GM18526 (cell line): ENCODE measurements around the gene ACSBG1.

Experiments
- POLR2A ChIP-seq: IDR thresholded peaks from 3 replicates; pipeline ENCODE4 v1.6.1; 2011; ENCODE audit not compliant: insufficient read length; ENCODE audit errors: extremely low read depth

ACSBG1 gene

DNA sequence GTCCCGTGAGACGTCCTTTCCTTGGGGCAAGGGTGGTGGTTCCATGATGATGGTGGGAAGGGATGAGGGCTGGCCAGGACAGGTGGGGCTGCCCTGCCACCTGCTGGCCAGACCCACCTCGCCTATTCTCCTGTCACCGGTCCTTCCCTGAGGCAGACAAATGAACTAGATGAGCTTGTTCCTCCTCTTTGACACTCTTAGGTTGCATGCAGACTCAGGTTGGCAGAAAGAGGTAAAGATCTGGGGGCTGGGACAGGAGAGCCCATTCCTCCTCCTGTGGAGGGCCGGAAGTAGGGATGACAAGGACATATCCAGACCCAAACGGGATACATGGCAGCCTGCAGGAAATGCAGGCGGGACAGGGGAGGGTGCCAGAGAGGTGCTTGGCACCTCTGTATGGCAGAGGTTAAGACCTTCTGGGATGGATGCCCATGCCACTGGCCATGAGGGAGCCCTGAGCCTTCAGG is 38.6 kb downstream of the ACSBG1 start:
- TF ChIP-seq POLR2A, result no peak

GRCh38 chr15:78194568-78194925 is 39.8 kb downstream of the ACSBG1 start:
- TF ChIP-seq POLR2A, result no peak

- TF ChIP-seq POLR2A, result no peak
Measured at GRCh38 chr15:78193731-78194567, 40.4 kb downstream of the ACSBG1 start.

DNA sequence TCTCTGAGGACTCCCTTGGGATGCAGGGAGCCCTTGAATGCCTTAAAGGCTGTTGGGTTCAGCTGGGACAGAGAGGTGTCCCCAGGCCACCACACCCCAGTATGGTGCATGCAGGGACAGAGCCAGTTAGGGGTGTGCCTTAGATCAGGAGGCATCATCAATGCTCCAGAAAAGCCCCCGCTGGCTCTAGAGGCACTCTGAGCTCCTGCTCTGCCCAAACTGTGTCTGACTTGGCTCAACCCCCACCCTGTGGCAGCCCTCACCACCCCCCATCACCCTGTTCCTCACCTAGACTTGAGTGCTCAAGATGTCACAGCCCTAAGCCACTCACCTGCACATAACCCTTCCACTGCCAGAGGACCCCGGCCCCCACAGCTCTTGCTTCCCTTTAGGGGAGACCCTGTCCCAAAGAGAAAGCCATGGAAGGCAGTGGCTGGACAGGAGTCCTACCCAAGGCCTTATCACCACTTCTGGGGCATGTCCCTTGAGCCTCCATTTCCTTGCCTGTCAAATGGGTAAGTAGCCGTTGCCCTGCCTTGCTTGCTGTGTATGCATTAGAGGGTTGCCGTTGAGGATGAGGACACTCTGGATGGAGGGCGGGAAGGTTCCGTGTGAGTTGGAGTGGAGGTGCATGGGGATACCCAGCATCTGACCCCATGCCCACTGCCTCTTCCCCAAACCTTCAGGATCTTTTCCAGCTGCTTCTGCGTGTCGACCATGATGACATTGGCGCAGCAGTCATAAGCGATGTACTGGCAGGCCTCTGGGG is 41.4 kb downstream of the ACSBG1 start:
- no peak for TF ChIP-seq POLR2A

DNA sequence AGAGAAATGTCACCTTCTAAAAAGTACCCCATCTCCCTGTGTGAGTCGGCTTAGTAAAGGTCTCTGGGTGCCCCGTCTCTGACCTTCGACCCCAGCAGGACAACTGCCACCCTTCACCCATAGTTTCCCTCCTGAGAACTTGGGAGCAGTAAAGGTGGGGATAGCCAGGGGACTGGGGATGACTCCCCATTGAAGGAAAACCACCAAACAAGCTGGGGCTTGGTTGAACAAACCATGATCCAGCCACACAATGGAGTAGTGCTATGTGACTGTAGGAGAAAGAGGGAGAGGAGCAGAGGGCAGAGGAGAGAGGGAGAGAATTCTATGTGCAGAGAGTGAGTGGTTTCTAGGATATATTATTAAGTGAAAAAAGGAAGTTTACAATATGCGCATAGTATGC is 51.5 kb downstream of the ACSBG1 start:
- TF ChIP-seq POLR2A, result no peak

DNA sequence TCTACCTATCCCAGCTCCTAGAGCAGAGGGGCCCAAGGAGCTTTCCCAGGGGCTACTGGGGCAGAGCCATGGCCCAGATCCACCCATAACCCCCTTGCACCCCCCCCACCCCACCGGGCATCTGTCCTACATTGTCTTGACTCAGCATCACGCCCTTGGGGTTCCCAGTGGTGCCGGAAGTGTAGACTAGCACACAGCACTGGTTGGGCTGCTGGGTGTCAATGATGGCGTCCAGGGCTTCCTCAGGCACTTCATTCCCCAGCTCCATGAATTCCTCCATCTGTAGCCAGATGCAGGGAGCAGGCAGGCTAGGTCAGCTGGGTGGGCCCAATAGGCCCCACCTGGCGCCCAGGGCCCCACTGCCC is 52.0 kb downstream of the ACSBG1 start:
- no peak for TF ChIP-seq POLR2A

- no peak for TF ChIP-seq POLR2A
Measured at GRCh38 chr15:78179906-78180305, 54.5 kb downstream of the ACSBG1 start.

- TF ChIP-seq POLR2A, result no peak
Measured at GRCh38 chr15:78179286-78179840, 55.0 kb downstream of the ACSBG1 start.

GRCh38 chr15:78178064-78178463 is 56.3 kb downstream of the ACSBG1 start:
- no peak for TF ChIP-seq POLR2A

DNA sequence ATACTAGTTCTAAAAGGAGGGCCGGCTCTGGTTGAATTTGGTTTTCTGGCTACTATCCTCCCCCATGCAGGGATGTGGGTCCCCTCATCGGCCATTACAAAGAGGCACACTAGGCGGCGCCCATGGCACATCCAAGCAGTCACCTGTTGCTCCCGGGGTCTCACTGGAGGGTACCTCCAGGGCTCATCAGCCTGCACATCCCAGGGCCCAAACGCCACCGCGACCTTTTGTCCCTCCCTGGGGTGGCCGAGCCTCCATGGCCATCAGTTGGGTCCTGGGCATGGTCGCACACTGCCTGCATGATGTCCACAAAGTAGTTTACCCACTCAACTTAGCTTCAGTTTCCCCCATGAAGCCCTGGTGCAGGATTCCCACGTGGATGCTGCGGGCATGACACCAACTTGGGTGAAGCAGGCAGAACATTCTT is 56.9 kb downstream of the ACSBG1 start:
- no peak for TF ChIP-seq POLR2A

GRCh38 chr15:78175330-78175729 is 59.0 kb downstream of the ACSBG1 start:
- TF ChIP-seq POLR2A, result no peak

GRCh38 chr15:78174401-78174800 is 60.0 kb downstream of the ACSBG1 start:
- no peak for TF ChIP-seq POLR2A

GRCh38 chr15:78171864-78172472 is 62.4 kb downstream of the ACSBG1 start:
- TF ChIP-seq POLR2A, result no peak

DNA sequence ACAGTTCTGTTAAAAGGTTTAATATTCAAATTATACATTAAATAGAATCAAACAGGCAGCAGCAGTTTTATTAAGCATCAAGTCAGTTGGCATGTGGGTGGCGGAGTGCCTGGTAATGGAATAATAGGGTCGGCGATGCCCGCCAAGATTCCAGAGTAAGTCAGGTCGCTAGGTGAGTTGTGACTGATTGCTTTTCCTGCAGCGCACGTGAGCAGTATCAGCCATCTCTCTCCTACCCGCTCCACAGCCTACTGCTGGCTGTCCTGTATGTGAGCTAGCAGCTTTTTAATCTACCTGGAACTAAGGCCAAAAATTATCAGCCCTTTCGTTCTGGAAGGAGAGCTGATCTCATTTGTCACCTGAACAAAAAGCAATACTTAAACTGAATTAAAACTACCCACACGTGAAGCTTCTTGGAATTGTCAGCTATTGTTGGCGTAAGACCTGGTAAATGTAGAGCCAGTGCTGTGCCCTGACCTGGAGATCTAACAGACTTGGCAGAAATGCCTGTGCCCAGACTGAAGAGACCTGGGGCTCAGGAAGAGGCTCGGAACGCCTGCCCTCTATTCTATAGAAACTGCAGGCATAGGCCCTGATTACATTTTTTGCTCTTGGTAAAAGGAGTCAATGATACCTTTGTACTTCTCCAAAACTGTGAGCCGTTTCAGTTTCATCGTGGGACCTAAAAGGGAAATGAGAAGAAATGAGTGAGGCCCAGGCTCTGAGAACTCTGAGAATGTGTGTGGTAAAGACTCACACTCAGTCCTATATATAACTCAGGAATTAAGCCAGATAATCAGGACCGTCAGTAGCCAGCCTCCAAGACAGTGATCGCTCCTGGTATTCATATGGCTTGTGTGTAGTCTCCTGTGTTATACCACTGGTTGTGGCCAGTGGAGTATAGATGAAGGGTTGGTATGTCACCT is 63.3 kb downstream of the ACSBG1 start:
- no peak for TF ChIP-seq POLR2A

- no peak for TF ChIP-seq POLR2A
Measured at GRCh38 chr15:78168608-78169007, 65.8 kb downstream of the ACSBG1 start.
